Keratinocyte (primary cell): ENCODE results near the gene WDR45B.

Experiments used
- CTCF ChIP-seq, 3 experiments: IDR thresholded peaks in 1 of 3; conservative IDR thresholded peaks in 1 of 3; optimal IDR thresholded peaks in 1 of 3; 2 replicates in 2 of 3; 3 replicates in 1 of 3; pipeline versions ENCODE3 to v1.5.1; 2011; ENCODE audit warnings: low read length in 3 of 3, mild to moderate bottlenecking in 3 of 3, moderate library complexity in 2 of 3, control low read depth in 1 of 3, inconsistent platforms in 1 of 3; ENCODE audit not compliant: insufficient read depth in 2 of 3; ENCODE audit errors: extremely low read depth in 1 of 3
- EZH2 ChIP-seq: IDR thresholded peaks from one replicate; pipeline ENCODE4 v1.6.1; 2012; ENCODE audit warnings: inconsistent platforms, mild to moderate bottlenecking, low read length, moderate library complexity

GRCh38 chr17:82609655-82610054, 38.6 kb downstream of the WDR45B start:
- TF ChIP-seq CTCF (optimal IDR thresholded peaks at IDR 0.05 in 1 of 3, IDR thresholded peaks at IDR 0.05 in 1 of 3, conservative IDR thresholded peaks at IDR 0.05 in 1 of 3; ENCODE audit: extremely low read depth in 1 of 3, insufficient read depth in 2 of 3, low read length in 3 of 3) (no peak), EZH2 (no peak)
